ENCODE results near the gene ABHD17C. TPM values are rescaled to one million over a fixed set of nuclear protein-coding genes. Genes with fewer than 3 reads are reported as not detected.

The ABHD17C gene
- polyA plus RNA-seq, 4 donors, result 25.2 to 35.7 (median 34.9) TPM

Other genes with a start within 250 kb of the ABHD17C start
- gene CEMIP, start 84.1 kb downstream of the ABHD17C start, polyA plus RNA-seq (ENCODE audit: insufficient read length in 4 of 4), result 1 to 10 TPM; 2.0 to 6.2 (median 4.1) TPM

Measured in left renal cortex interstitium (tissue), 4 donors.